Mesendoderm (in vitro differentiated cells): ENCODE measurements around the gene ZEB2.

Experiments
- DNase-seq: peaks from one replicate; pipeline ENCODE4 v3.0.0; 2013
- H2AK5ac ChIP-seq: 2 replicates; pipeline ENCODE4 v1.6.1; 2013; ENCODE audit warnings: low read length, inconsistent platforms
- H2BK120ac ChIP-seq: 2 replicates; pipeline ENCODE4 v1.6.1; 2013; ENCODE audit warnings: low read depth, mild to moderate bottlenecking, low read length, moderate library complexity, mixed read lengths
- H2BK15ac ChIP-seq: replicated peaks from 2 replicates; pipeline ENCODE4 v1.6.1; 2013; ENCODE audit warnings: low read depth, mild to moderate bottlenecking, moderate library complexity
- H2BK5ac ChIP-seq: 2 replicates; pipeline ENCODE4 v1.6.1; 2013; ENCODE audit warnings: low read length, inconsistent platforms
- H3K18ac ChIP-seq: 2 replicates; pipeline ENCODE4 v1.6.1; 2013; ENCODE audit warnings: mild to moderate bottlenecking, low read length, mixed read lengths
- H3K23ac ChIP-seq: one replicate; pipeline ENCODE4 v1.6.1; 2013; ENCODE audit warnings: low read length
- H3K27ac ChIP-seq: 2 replicates; pipeline ENCODE4 v1.5.1; 2013; ENCODE audit warnings: low read depth, mild to moderate bottlenecking, inconsistent platforms, low read length, moderate library complexity
- H3K27me3 ChIP-seq: 2 replicates; pipeline ENCODE4 v1.6.1; 2013; ENCODE audit warnings: low read length, control low read depth, mild to moderate bottlenecking, inconsistent platforms; ENCODE audit not compliant: insufficient read depth, poor library complexity
- H3K36me3 ChIP-seq: 2 replicates; pipeline ENCODE4 v1.6.1; 2013; ENCODE audit warnings: low read length, inconsistent platforms; ENCODE audit not compliant: control insufficient read depth, insufficient read depth
- H3K4ac ChIP-seq: one replicate; pipeline ENCODE4 v1.6.1; 2013; ENCODE audit warnings: low read depth, mild to moderate bottlenecking, low read length, moderate library complexity
- H3K4me1 ChIP-seq: 2 replicates; pipeline ENCODE4 v1.6.1; 2013; ENCODE audit warnings: low read depth, low read length, inconsistent platforms; ENCODE audit not compliant: control insufficient read depth
- H3K4me2 ChIP-seq: 2 replicates; pipeline ENCODE4 v1.6.1; 2013; ENCODE audit warnings: low read length
- H3K4me3 ChIP-seq: 2 replicates; pipeline ENCODE4 v1.5.1; 2013; ENCODE audit warnings: mild to moderate bottlenecking, low read length
- H3K56ac ChIP-seq: one replicate; pipeline ENCODE4 v1.6.1; 2013; ENCODE audit warnings: low read length
- H3K79me1 ChIP-seq: 2 replicates; pipeline ENCODE4 v1.6.1; 2013; ENCODE audit warnings: low read length, inconsistent platforms
- H3K79me2 ChIP-seq: 2 replicates; pipeline ENCODE4 v1.6.1; 2013; ENCODE audit warnings: mild to moderate bottlenecking, low read length; ENCODE audit not compliant: control insufficient read depth, insufficient read depth
- H3K9ac ChIP-seq: 2 replicates; pipeline ENCODE4 v1.6.1; 2013; ENCODE audit warnings: low read length, inconsistent platforms
- H4K5ac ChIP-seq: one replicate; pipeline ENCODE4 v1.6.1; 2013; ENCODE audit warnings: low read length
- H4K8ac ChIP-seq: one replicate; pipeline ENCODE4 v1.6.1; 2013; ENCODE audit warnings: low read depth, mild to moderate bottlenecking, control low read depth, low read length, moderate library complexity
- WGBS: extraction: QIAGEN DNeasy Blood & Tissue Kit; methylation state at CpG from one replicate; pipeline ENCODE4 v1.1.7; 2013; ENCODE audit warnings: low lambda C conversion rate, missing lambda C conversion rate; ENCODE audit not compliant: insufficient coverage; ENCODE audit errors: extremely low coverage; 5-methylcytosine and 5-hydroxymethylcytosine counted together

Gene ZEB2

GRCh38 chr2:144559242-144559641 lies 39.3 kb upstream of the ZEB2 start:
- H3K79me1 ChIP-seq, result no peaks in the 10 kb centered on the region
- H3K4me2 ChIP-seq, result no peak overlapping the region
- no peak overlapping the region for H3K23ac ChIP-seq
- H4K5ac ChIP-seq, result no peak overlapping the region
- no peak overlapping the region for H4K8ac ChIP-seq
- DNase-seq, result no peak
- H2BK120ac ChIP-seq, result no peak overlapping the region
- H3K4me3 ChIP-seq, result no peak overlapping the region
- H3K27ac ChIP-seq, result no peak overlapping the region
- H3K36me3 ChIP-seq, result no peaks in the 10 kb centered on the region
- H3K18ac ChIP-seq, result no peak overlapping the region
- H3K4ac ChIP-seq, result no peak overlapping the region
- H3K4me1 ChIP-seq, result no peaks in the 10 kb centered on the region
- no CpG with 5 or more reads among the region's 1 CpG for WGBS
- no peak overlapping the region for H3K56ac ChIP-seq
- H2AK5ac ChIP-seq, result no peak overlapping the region
- H2BK5ac ChIP-seq, result no peak overlapping the region
- H3K27me3 ChIP-seq, result no peaks in the 10 kb centered on the region
- H2BK15ac ChIP-seq, result no peak overlapping the region
- H3K79me2 ChIP-seq, result no peaks in the 10 kb centered on the region
- H3K9ac ChIP-seq, result no peak overlapping the region

- H2BK120ac ChIP-seq, result no peak overlapping the region
- no peak overlapping the region for H3K23ac ChIP-seq
- H3K4me2 ChIP-seq, result no peak overlapping the region
These were observed 34.7 kb upstream of the ZEB2 start for GRCh38 chr2:144554492-144555210.

GRCh38 chr2:144553379-144553778 lies 33.5 kb upstream of the ZEB2 start:
- Histone ChIP-seq H2BK5ac (no peak overlapping the region), H4K8ac (no peak overlapping the region), H3K27me3 (no peaks in the 10 kb centered on the region), H3K9ac (no peak overlapping the region), H2BK120ac (no peak overlapping the region), H3K56ac (no peak overlapping the region), H2AK5ac (no peak overlapping the region), H3K79me2 (no peaks in the 10 kb centered on the region), H3K4me1 (no peaks in the 10 kb centered on the region), H4K5ac (no peak overlapping the region), H3K36me3 (no peaks in the 10 kb centered on the region), H3K4ac (no peak overlapping the region), H3K27ac (no peak overlapping the region), H3K23ac (no peak overlapping the region), H3K4me2 (no peak overlapping the region), H3K79me1 (no peaks in the 10 kb centered on the region), H3K4me3 (no peak overlapping the region), H3K18ac (no peak overlapping the region), H2BK15ac (no peak overlapping the region)
- DNase-seq, result peak; percentile 2
- 100% methylated on average over 1 of the region's 3 CpGs for WGBS

More at GRCh38 chr2:144554492-144555210, 34.7 kb upstream of the ZEB2 start:
- Histone ChIP-seq H3K4ac (no peak overlapping the region), H3K9ac (no peak overlapping the region), H3K27me3 (no peaks in the 10 kb centered on the region), H3K79me1 (no peaks in the 10 kb centered on the region), H2BK15ac (no peak overlapping the region), H3K4me3 (no peak overlapping the region), H2BK5ac (no peak overlapping the region), H2AK5ac (no peak overlapping the region), H3K27ac (no peak overlapping the region), H4K8ac (no peak overlapping the region), H4K5ac (no peak overlapping the region), H3K4me1 (no peaks in the 10 kb centered on the region), H3K18ac (no peak overlapping the region), H3K79me2 (no peaks in the 10 kb centered on the region), H3K56ac (no peak overlapping the region), H3K36me3 (no peaks in the 10 kb centered on the region)
- WGBS, result no CpG with 5 or more reads among the region's 5 CpGs
- no peak for DNase-seq

GRCh38 chr2:144552821-144553220 lies 32.9 kb upstream of the ZEB2 start:
- Histone ChIP-seq H3K4me3 (no peak overlapping the region), H3K36me3 (no peaks in the 10 kb centered on the region), H3K56ac (no peak overlapping the region), H3K18ac (no peak overlapping the region), H2BK15ac (no peak overlapping the region), H3K79me2 (no peaks in the 10 kb centered on the region), H2BK5ac (no peak overlapping the region), H3K27ac (no peak overlapping the region), H2BK120ac (no peak overlapping the region), H3K23ac (no peak overlapping the region), H2AK5ac (no peak overlapping the region), H3K4me1 (no peaks in the 10 kb centered on the region), H3K4me2 (no peak overlapping the region), H4K5ac (no peak overlapping the region), H3K4ac (no peak overlapping the region), H3K27me3 (no peaks in the 10 kb centered on the region), H3K79me1 (no peaks in the 10 kb centered on the region), H3K9ac (no peak overlapping the region), H4K8ac (no peak overlapping the region)
- DNase-seq, result no peak

- Histone ChIP-seq H3K4ac (no peak overlapping the region), H3K56ac (no peak overlapping the region), H3K18ac (no peak overlapping the region), H3K23ac (no peak overlapping the region), H2BK120ac (no peak overlapping the region), H3K4me2 (no peak overlapping the region), H3K9ac (no peak overlapping the region), H3K27ac (no peak overlapping the region), H3K79me1 (no peaks in the 10 kb centered on the region), H2BK15ac (no peak overlapping the region), H4K8ac (no peak overlapping the region), H3K4me1 (no peaks in the 10 kb centered on the region), H3K79me2 (no peaks in the 10 kb centered on the region), H2BK5ac (no peak overlapping the region), H3K4me3 (no peak overlapping the region), H3K36me3 (no peaks in the 10 kb centered on the region), H3K27me3 (no peaks in the 10 kb centered on the region), H2AK5ac (no peak overlapping the region), H4K5ac (no peak overlapping the region)
- WGBS, result no CpG with 5 or more reads among the region's 3 CpGs
- DNase-seq, result no peak
These were observed 31.0 kb upstream of the ZEB2 start for GRCh38 chr2:144550911-144551310.

GRCh38 chr2:144550084-144550483 lies 30.2 kb upstream of the ZEB2 start:
- Histone ChIP-seq H2AK5ac (no peak overlapping the region), H2BK5ac (no peak overlapping the region), H3K56ac (no peak overlapping the region), H4K5ac (no peak overlapping the region), H3K79me1 (no peaks in the 10 kb centered on the region), H3K36me3 (no peaks in the 10 kb centered on the region), H3K4me1 (no peaks in the 10 kb centered on the region), H3K9ac (no peak overlapping the region), H3K79me2 (no peaks in the 10 kb centered on the region), H3K27ac (no peak overlapping the region), H2BK15ac (no peak overlapping the region), H3K18ac (no peak overlapping the region), H2BK120ac (no peak overlapping the region), H3K4me2 (no peak overlapping the region), H3K27me3 (no peaks in the 10 kb centered on the region), H4K8ac (no peak overlapping the region), H3K4ac (no peak overlapping the region), H3K4me3 (no peak overlapping the region), H3K23ac (no peak overlapping the region)
- DNase-seq, result no peak
- WGBS, result no CpG with 5 or more reads among the region's 6 CpGs
